Activated CD4-positive, alpha-beta T cell treated with anti-CD3 and anti-CD28 coated beads, Interleukin-2, Interleukin-6, amounts not matched to agents 100 ng/mL and 50 ng/mL, durations not matched to agents 16 hours and 8 hours (primary cell): ENCODE results near the gene IL17REL.

Experiments used
- DNase-seq: peaks from one replicate; pipeline ENCODE4 v3.0.0-alpha.2; 2020

The IL17REL gene

GRCh38 chr22:50020606-50021005 is 8.0 kb upstream of the IL17REL start:
- no peak for DNase-seq

- DNase-seq: no peak
Measured at GRCh38 chr22:50019316-50019715, 6.8 kb upstream of the IL17REL start.

GRCh38 chr22:50018608-50019285 is 6.2 kb upstream of the IL17REL start:
- DNase-seq: peak; percentile 79

- no peak for DNase-seq
Measured at GRCh38 chr22:50017701-50018224, 5.2 kb upstream of the IL17REL start.

GRCh38 chr22:50016988-50017700 is 4.6 kb upstream of the IL17REL start:
- peak; percentile 93 for DNase-seq

- no peak for DNase-seq
Measured at GRCh38 chr22:50016308-50016987, 3.9 kb upstream of the IL17REL start.

- no peak for DNase-seq
Measured at GRCh38 chr22:50015451-50016307, 3.1 kb upstream of the IL17REL start.

GRCh38 chr22:50014655-50015401 is 2.3 kb upstream of the IL17REL start:
- peak; percentile 29 for DNase-seq

- DNase-seq: no peak
Measured at GRCh38 chr22:50014053-50014501, 1.5 kb upstream of the IL17REL start.

- no peak for DNase-seq
Measured at GRCh38 chr22:50011447-50012210, 936 bp downstream of the IL17REL start.

GRCh38 chr22:50010676-50011446 is 1.7 kb downstream of the IL17REL start:
- DNase-seq: peak; percentile 41

GRCh38 chr22:50009765-50010675 is 2.5 kb downstream of the IL17REL start:
- DNase-seq: no peak

GRCh38 chr22:50009251-50009650 is 3.3 kb downstream of the IL17REL start:
- no peak for DNase-seq

- DNase-seq: no peak
Measured at GRCh38 chr22:50008151-50009040, 4.2 kb downstream of the IL17REL start.

GRCh38 chr22:50007057-50007511 is 5.5 kb downstream of the IL17REL start:
- no peak for DNase-seq

GRCh38 chr22:50004918-50005317 is 7.6 kb downstream of the IL17REL start:
- DNase-seq: no peak

GRCh38 chr22:50002791-50003190 is 9.8 kb downstream of the IL17REL start:
- DNase-seq: no peak
